GM23248 (cell line): ENCODE measurements around the gene KIF18A.

ENCODE experiments used
- EZH2 ChIP-seq: fragments of 200-600 bp; sonication (generic); IDR thresholded peaks from 2 replicates; pipeline ENCODE4 v1.6.1; 2018; ENCODE audit warnings: antibody characterized with exemption, mild to moderate bottlenecking; ENCODE audit not compliant: insufficient read depth, poor library complexity, severe bottlenecking
- EZH2phosphoT487 ChIP-seq: fragments of 200-600 bp; sonication (generic); IDR thresholded peaks from 2 replicates; pipeline ENCODE4 v1.6.1; 2018; ENCODE audit warnings: antibody characterized with exemption, moderate library complexity, mild to moderate bottlenecking, low read depth; ENCODE audit not compliant: insufficient read depth

GRCh38 chr11:27973851-27974536 lies 134.0 kb downstream of the KIF18A start:
- no peak for TF ChIP-seq EZH2phosphoT487
- TF ChIP-seq EZH2: no peak
